Brain microvascular endothelial cell (primary cell): Measurements from ENCODE around the gene PLXNA1.

ENCODE experiments used
- DNase-seq: peaks from one replicate; pipeline ENCODE4 v3.0.0-alpha.2; 2020
- H3K27ac ChIP-seq: fragments of 250-450 bp; sonication (Bioruptor Pico); 2 replicates; pipeline ENCODE4 v1.5.1; 2020; ENCODE audit warnings: mild to moderate bottlenecking, moderate library complexity
- H3K27me3 ChIP-seq: fragments of 250-450 bp; sonication (Bioruptor Pico); replicated peaks from 2 replicates; pipeline ENCODE4 v1.5.1; 2020; ENCODE audit warnings: mild to moderate bottlenecking
- H3K36me3 ChIP-seq: fragments of 250-450 bp; sonication (Bioruptor Pico); replicated peaks from 2 replicates; pipeline ENCODE4 v1.5.1; 2020; ENCODE audit warnings: mild to moderate bottlenecking
- H3K4me3 ChIP-seq: 2 replicates; pipeline ENCODE4 v1.5.1; 2011; ENCODE audit warnings: low read depth, mild to moderate bottlenecking, control low read depth, low read length, moderate library complexity
- CTCF ChIP-seq: IDR thresholded peaks from 2 replicates; pipeline ENCODE4 v1.5.1; 2011; ENCODE audit warnings: low read depth, mild to moderate bottlenecking, moderate library complexity, low read length, control low read depth, inconsistent platforms; ENCODE audit errors: missing control alignments
- in situ Hi-C: cut with HindIII; loops from 2 replicates; pipeline ENCODE4 v1.10.0; 2017; ENCODE audit warnings: low sequenced_read_pairs, low pct_ligation_motif_present

The PLXNA1 gene

DNA sequence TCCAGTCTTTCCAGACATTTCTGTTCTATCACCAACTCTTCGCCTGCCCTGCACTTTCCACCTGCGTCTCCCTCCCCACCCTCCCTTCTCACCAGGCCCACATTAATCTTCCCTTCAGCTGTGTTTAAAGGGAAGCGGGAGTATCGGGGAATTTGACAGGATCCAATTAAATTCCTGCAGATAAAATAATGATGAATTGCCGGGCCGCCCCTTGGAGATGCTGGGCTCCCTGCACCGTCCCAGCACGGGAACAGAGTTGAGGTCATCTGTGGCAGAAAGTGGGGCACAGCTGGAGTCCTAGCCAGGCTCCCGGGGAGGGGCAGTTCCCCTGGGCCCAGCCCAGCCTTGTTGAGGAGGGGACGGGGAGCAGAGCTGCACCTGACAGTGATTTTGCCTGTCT, 30.3 kb downstream of the PLXNA1 start:
- Histone ChIP-seq H3K4me3 (no peak overlapping the region), H3K36me3 (peaks cover 46% of the 10 kb centered on the region), H3K27me3 (no peaks in the 10 kb centered on the region), H3K27ac (no peak overlapping the region)
- no peak for DNase-seq
- in situ Hi-C loops: no loop called here
- no peak for TF ChIP-seq CTCF

DNA sequence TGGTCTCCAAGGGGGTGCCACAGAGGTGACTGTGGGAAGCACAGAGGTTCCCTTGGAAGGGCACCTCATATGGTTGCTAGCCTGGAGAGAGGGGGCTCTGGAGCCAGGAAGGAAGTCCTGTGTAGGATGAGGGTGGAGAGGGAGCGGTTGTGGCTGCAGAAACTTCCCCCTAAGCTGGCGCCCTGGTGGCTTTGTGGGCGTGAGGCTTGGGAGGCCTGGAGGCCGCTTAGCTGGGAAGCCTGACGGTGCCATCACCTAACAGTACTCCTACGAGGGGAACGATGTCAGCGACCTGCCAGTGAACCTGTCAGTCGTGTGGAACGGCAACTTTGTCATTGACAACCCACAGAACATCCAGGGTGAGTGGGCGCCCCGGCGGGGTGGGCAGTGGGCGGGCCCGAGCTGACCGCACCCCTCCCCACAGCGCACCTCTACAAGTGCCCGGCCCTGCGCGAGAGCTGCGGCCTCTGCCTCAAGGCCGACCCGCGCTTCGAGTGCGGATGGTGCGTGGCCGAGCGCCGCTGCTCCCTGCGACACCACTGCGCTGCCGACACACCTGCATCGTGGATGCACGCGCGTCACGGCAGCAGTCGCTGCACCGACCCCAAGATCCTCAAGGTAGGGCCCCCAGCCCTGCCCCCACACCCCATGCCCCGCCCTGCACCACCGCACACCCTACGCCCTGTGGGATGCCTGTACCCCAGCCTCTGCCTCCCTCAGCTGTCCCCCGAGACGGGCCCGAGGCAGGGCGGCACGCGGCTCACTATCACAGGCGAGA, 31.0 kb downstream of the PLXNA1 start:
- no peak for DNase-seq
- TF ChIP-seq CTCF: no peak
- peaks cover 48% of the 10 kb centered on the region for H3K36me3 ChIP-seq
- H3K27me3 ChIP-seq: no peaks in the 10 kb centered on the region
- no peak overlapping the region for H3K27ac ChIP-seq
- in situ Hi-C loops: no loop called here
- H3K4me3 ChIP-seq: no peak overlapping the region

- H3K4me3 ChIP-seq: no peak overlapping the region
- no peak for DNase-seq
- TF ChIP-seq CTCF: no peak
- no peak overlapping the region for H3K27ac ChIP-seq
- H3K27me3 ChIP-seq: no peaks in the 10 kb centered on the region
- in situ Hi-C loops: no loop called here
- H3K36me3 ChIP-seq: peaks cover 51% of the 10 kb centered on the region
Observed at GRCh38 chr3:127014536-127015281, 31.8 kb downstream of the PLXNA1 start.

GRCh38 chr3:127015282-127016042, 32.5 kb downstream of the PLXNA1 start:
- no peak for DNase-seq
- H3K4me3 ChIP-seq: no peak overlapping the region
- H3K36me3 ChIP-seq: peaks cover 58% of the 10 kb centered on the region
- H3K27me3 ChIP-seq: no peaks in the 10 kb centered on the region
- no peak overlapping the region for H3K27ac ChIP-seq
- TF ChIP-seq CTCF: no peak
- in situ Hi-C loops: no loop called here

DNA sequence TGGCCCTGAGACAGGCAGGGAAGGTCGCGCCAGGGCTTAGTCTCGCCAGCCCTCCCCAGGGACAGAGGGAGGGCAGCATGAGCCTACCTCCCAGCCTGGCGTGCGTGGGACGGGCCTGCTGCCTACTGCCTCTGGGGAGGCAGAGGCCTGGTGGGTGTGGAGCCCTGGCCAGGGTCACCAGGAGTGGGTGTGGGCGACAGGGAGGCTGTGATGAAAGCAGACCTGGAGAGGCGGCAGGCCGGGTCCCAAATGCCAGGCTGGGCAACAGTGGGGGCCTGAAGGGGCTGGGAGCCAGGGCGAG, 33.1 kb downstream of the PLXNA1 start:
- in situ Hi-C loops: no loop called here
- no peak overlapping the region for H3K27ac ChIP-seq
- DNase-seq: no peak
- H3K27me3 ChIP-seq: no peaks in the 10 kb centered on the region
- TF ChIP-seq CTCF: no peak
- H3K4me3 ChIP-seq: no peak overlapping the region
- H3K36me3 ChIP-seq: peaks cover 62% of the 10 kb centered on the region
